Neuronal stem cell (in vitro differentiated cells): ENCODE measurements around the gene DGKQ.

Source experiments
- DNase-seq: peaks from one replicate; pipeline ENCODE4 v3.0.0-alpha.2; 2013; ENCODE audit warnings: low spot score
- H2AFZ ChIP-seq: one replicate; pipeline ENCODE4 v1.6.1; 2013; ENCODE audit warnings: mild to moderate bottlenecking, low read length, inconsistent platforms
- H2AK5ac ChIP-seq: 2 replicates; pipeline ENCODE4 v1.6.1; 2013; ENCODE audit warnings: low read depth, mild to moderate bottlenecking, inconsistent platforms, low read length, moderate library complexity, mixed read lengths
- H2BK120ac ChIP-seq: 2 replicates; pipeline ENCODE4 v1.6.1; 2013; ENCODE audit warnings: low read depth, mild to moderate bottlenecking, inconsistent platforms, low read length, moderate library complexity, mixed read lengths
- H2BK12ac ChIP-seq: one replicate; pipeline ENCODE4 v1.6.1; 2013; ENCODE audit warnings: low read length, inconsistent platforms
- H2BK15ac ChIP-seq: 2 replicates; pipeline ENCODE4 v1.6.1; 2013; ENCODE audit warnings: mild to moderate bottlenecking, low read length, inconsistent platforms, mixed read lengths
- H2BK5ac ChIP-seq: one replicate; pipeline ENCODE4 v1.6.1; 2013; ENCODE audit warnings: inconsistent platforms, mild to moderate bottlenecking, low read length, moderate library complexity
- H3K14ac ChIP-seq: one replicate; pipeline ENCODE4 v1.6.1; 2013; ENCODE audit warnings: low read length, inconsistent platforms
- H3K18ac ChIP-seq: 2 replicates; pipeline ENCODE4 v1.6.1; 2013; ENCODE audit warnings: low read length, inconsistent platforms
- H3K23ac ChIP-seq: 2 replicates; pipeline ENCODE4 v1.6.1; 2013; ENCODE audit warnings: low read depth, mild to moderate bottlenecking, mixed read lengths, low read length, inconsistent platforms; ENCODE audit not compliant: poor library complexity
- H3K27ac ChIP-seq: replicated peaks from 3 replicates; pipeline ENCODE4 v1.5.1; 2013; ENCODE audit warnings: low read length, inconsistent platforms
- H3K27me3 ChIP-seq, 3 experiments: 2 replicates each; pipeline ENCODE4 v1.6.1; 2013; ENCODE audit warnings: low read length in 3 of 3, mild to moderate bottlenecking in 2 of 3, inconsistent platforms in 1 of 3, low read depth in 1 of 3, mixed read lengths in 1 of 3, moderate library complexity in 1 of 3; ENCODE audit not compliant: control insufficient read depth in 3 of 3, insufficient read depth in 3 of 3
- H3K36me3 ChIP-seq, 2 donors: replicated peaks in 1 of 2; 2 replicates each; pipeline ENCODE4 v1.6.1; 2013; ENCODE audit warnings: low read length in 2 of 2; ENCODE audit not compliant: control insufficient read depth in 2 of 2, insufficient read depth in 2 of 2
- H3K4ac ChIP-seq: 2 replicates; pipeline ENCODE4 v1.6.1; 2013; ENCODE audit warnings: inconsistent platforms, mild to moderate bottlenecking, low read length, moderate library complexity
- H3K4me1 ChIP-seq, 2 donors: 1 replicate in 1 of 2; 2 replicates in 1 of 2; pipeline ENCODE4 v1.6.1; 2013; ENCODE audit warnings: low read length in 2 of 2, low read depth in 1 of 2; ENCODE audit not compliant: control insufficient read depth in 2 of 2, insufficient read depth in 1 of 2
- H3K4me2 ChIP-seq: one replicate; pipeline ENCODE4 v1.6.1; 2013; ENCODE audit warnings: mild to moderate bottlenecking, low read length, inconsistent platforms; ENCODE audit not compliant: insufficient read depth, poor library complexity, severe bottlenecking
- H3K4me3 ChIP-seq, 2 donors: 2 replicates each; pipeline ENCODE4 v1.5.1; 2013; ENCODE audit warnings: low read length in 2 of 2, mild to moderate bottlenecking in 2 of 2, inconsistent platforms in 1 of 2, moderate library complexity in 1 of 2
- H3K79me1 ChIP-seq: one replicate; pipeline ENCODE4 v1.6.1; 2013; ENCODE audit warnings: low read depth, mild to moderate bottlenecking, inconsistent platforms, low read length, moderate library complexity
- H3K9ac ChIP-seq: one replicate; pipeline ENCODE4 v1.6.1; 2013; ENCODE audit warnings: mild to moderate bottlenecking, low read depth, low read length, inconsistent platforms; ENCODE audit not compliant: poor library complexity
- H3K9me3 ChIP-seq, 2 donors: replicated peaks in 1 of 2; 2 replicates each; pipeline versions ENCODE3 to v1.6.1; 2013; ENCODE audit warnings: low read length in 2 of 2, mild to moderate bottlenecking in 2 of 2, inconsistent platforms in 1 of 2, low read depth in 1 of 2, mixed read lengths in 1 of 2, moderate library complexity in 1 of 2; ENCODE audit not compliant: control insufficient read depth in 2 of 2, insufficient read depth in 1 of 2
- H4K8ac ChIP-seq: one replicate; pipeline ENCODE4 v1.6.1; 2013; ENCODE audit warnings: low read depth, mild to moderate bottlenecking, inconsistent platforms, low read length, moderate library complexity
- H4K91ac ChIP-seq: one replicate; pipeline ENCODE4 v1.6.1; 2013; ENCODE audit warnings: low read length, low read depth, mild to moderate bottlenecking, inconsistent platforms; ENCODE audit not compliant: poor library complexity
- WGBS, 2 donors: extraction: QIAGEN DNeasy Blood & Tissue Kit; methylation state at CpG; one replicate each; pipeline ENCODE4 v1.1.7; 2013; ENCODE audit warnings: missing lambda C conversion rate in 2 of 2, mixed read lengths in 1 of 2; ENCODE audit not compliant: insufficient read length in 2 of 2, insufficient replicate concordance in 1 of 2; ENCODE audit errors: extremely low coverage in 2 of 2; 5-methylcytosine and 5-hydroxymethylcytosine counted together

Gene DGKQ

DNA sequence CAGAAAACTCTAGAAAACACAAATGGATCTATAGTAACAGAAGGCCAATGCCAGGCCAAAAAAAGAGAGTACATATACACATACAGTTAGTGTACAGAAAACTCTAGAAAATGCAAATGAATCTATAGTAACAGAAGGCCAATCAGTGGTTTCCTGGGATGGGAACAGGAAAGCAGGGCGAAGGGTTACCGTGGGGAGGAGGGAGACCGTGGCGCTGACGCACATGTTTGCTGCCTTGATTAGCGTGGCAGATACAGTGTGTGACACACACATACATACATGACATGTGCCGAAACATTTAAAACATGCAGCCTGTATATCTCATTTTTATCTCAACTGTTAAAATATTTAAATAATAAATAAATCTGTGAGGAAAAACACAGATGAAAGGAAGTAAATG, 55.9 kb downstream of the DGKQ start:
- H3K27me3 ChIP-seq = no peaks in the 10 kb centered on the region
- no peak overlapping the region for H2BK5ac ChIP-seq
- no peak overlapping the region for H3K14ac ChIP-seq
- H2AFZ ChIP-seq = no peak overlapping the region
- H3K4me2 ChIP-seq = no peak overlapping the region
- H4K8ac ChIP-seq = no peak overlapping the region
- H3K4me3 ChIP-seq = no peak overlapping the region
- DNase-seq = no peak
- no peaks in the 10 kb centered on the region for H3K4me1 ChIP-seq
- no peak overlapping the region for H3K18ac ChIP-seq
- no CpG with 5 or more reads among the region's 7 CpGs for WGBS, 2 donors
- no peak overlapping the region for H3K27ac ChIP-seq
- H3K9me3 ChIP-seq = no peaks in the 10 kb centered on the region
- H3K4ac ChIP-seq = no peak overlapping the region
- H2BK15ac ChIP-seq = no peak overlapping the region
- H2BK12ac ChIP-seq = no peak overlapping the region
- H2BK120ac ChIP-seq = no peak overlapping the region
- no peak overlapping the region for H3K23ac ChIP-seq
- H2AK5ac ChIP-seq = no peak overlapping the region
- peaks cover 10% of the 10 kb centered on the region for H3K79me1 ChIP-seq
- no peak overlapping the region for H3K9ac ChIP-seq
- no peak overlapping the region for H4K91ac ChIP-seq
- H3K36me3 ChIP-seq = peaks cover 2 to 4% of the 10 kb centered on the region in 2 donors

DNA sequence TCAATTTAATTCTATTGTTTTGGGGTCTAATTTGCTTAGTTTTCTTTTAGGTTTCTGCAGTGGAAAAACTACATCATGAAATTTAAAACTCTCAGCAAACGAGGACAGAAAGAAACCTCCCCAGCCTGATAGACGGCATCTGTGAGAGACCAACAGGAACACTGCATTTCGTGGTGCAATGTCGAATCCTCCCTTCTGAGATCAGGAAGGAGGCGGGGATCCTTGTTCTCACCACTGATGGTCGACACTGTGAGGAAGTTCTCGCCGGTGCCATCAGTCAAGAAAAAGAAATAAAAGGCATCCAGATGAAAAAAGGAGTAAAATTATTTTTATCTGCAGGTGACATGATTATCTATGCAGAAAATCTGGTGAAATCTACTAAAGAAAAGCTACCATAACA, 57.8 kb downstream of the DGKQ start:
- no peak overlapping the region for H4K8ac ChIP-seq
- no peak overlapping the region for H3K4me2 ChIP-seq
- H3K18ac ChIP-seq = no peak overlapping the region
- DNase-seq = no peak
- no peak overlapping the region for H3K9ac ChIP-seq
- H2BK5ac ChIP-seq = no peak overlapping the region
- H3K23ac ChIP-seq = no peak overlapping the region
- H3K27me3 ChIP-seq = no peaks in the 10 kb centered on the region
- no peak overlapping the region for H3K4me3 ChIP-seq
- H3K4me1 ChIP-seq = no peaks in the 10 kb centered on the region
- H4K91ac ChIP-seq = no peak overlapping the region
- no peak overlapping the region for H2AFZ ChIP-seq
- no peak overlapping the region for H2BK12ac ChIP-seq
- H3K79me1 ChIP-seq = peaks cover 14% of the 10 kb centered on the region
- H3K14ac ChIP-seq = no peak overlapping the region
- H2BK120ac ChIP-seq = no peak overlapping the region
- no peak overlapping the region for H2AK5ac ChIP-seq
- H3K4ac ChIP-seq = no peak overlapping the region
- WGBS, 2 donors = no CpG with 5 or more reads among the region's 8 CpGs
- no peak overlapping the region for H2BK15ac ChIP-seq
- no peaks in the 10 kb centered on the region for H3K9me3 ChIP-seq
- H3K36me3 ChIP-seq = peaks cover 2 to 22% of the 10 kb centered on the region in 2 donors
- no peak overlapping the region for H3K27ac ChIP-seq

- Histone ChIP-seq H3K4me2 (no peak overlapping the region), H3K27me3 (no peaks in the 10 kb centered on the region), H3K4me3 (no peak overlapping the region), H4K8ac (no peak overlapping the region), H3K23ac (peak overlapping the region; percentile 89), H3K18ac (peak overlapping the region; percentile 28), H2BK5ac (no peak overlapping the region), H3K36me3 (peaks cover 2 to 23% of the 10 kb centered on the region in 2 donors), H2AK5ac (no peak overlapping the region), H3K27ac (no peak overlapping the region), H3K4ac (no peak overlapping the region), H3K4me1 (no peaks in the 10 kb centered on the region), H3K9me3 (no peaks in the 10 kb centered on the region), H3K14ac (peak overlapping the region; percentile 56), H2AFZ (no peak overlapping the region), H2BK120ac (no peak overlapping the region), H3K9ac (peak overlapping the region; percentile 44), H2BK12ac (no peak overlapping the region), H3K79me1 (peaks cover 18% of the 10 kb centered on the region), H2BK15ac (no peak overlapping the region), H4K91ac (no peak overlapping the region)
- DNase-seq = no peak
- no CpG with 5 or more reads among the region's 20 CpGs for WGBS, 2 donors
These were observed 58.3 kb downstream of the DGKQ start for GRCh38 chr4:915041-915474.

GRCh38 chr4:914531-914930, 58.8 kb downstream of the DGKQ start:
- DNase-seq = no peak
- H3K4me1 ChIP-seq = no peaks in the 10 kb centered on the region
- WGBS, 2 donors = no CpG with 5 or more reads among the region's 21 CpGs
- H3K27ac ChIP-seq = no peak overlapping the region
- H3K23ac ChIP-seq = peak overlapping the region; percentile 89
- no peak overlapping the region for H2BK5ac ChIP-seq
- H3K4me3 ChIP-seq = no peak overlapping the region
- H3K36me3 ChIP-seq = peaks cover 2 to 28% of the 10 kb centered on the region in 2 donors
- H4K8ac ChIP-seq = peak overlapping the region; percentile 43
- peak overlapping the region; percentile 17 for H3K18ac ChIP-seq
- no peak overlapping the region for H2BK120ac ChIP-seq
- H3K27me3 ChIP-seq = no peaks in the 10 kb centered on the region
- no peak overlapping the region for H3K4ac ChIP-seq
- H2AK5ac ChIP-seq = no peak overlapping the region
- H2AFZ ChIP-seq = no peak overlapping the region
- H2BK12ac ChIP-seq = no peak overlapping the region
- peak overlapping the region; percentile 44 for H3K9ac ChIP-seq
- no peak overlapping the region for H2BK15ac ChIP-seq
- H4K91ac ChIP-seq = no peak overlapping the region
- H3K79me1 ChIP-seq = peaks cover 19% of the 10 kb centered on the region
- H3K9me3 ChIP-seq = no peaks in the 10 kb centered on the region
- H3K14ac ChIP-seq = peak overlapping the region; percentile 56
- H3K4me2 ChIP-seq = no peak overlapping the region
